ENCODE data around the gene PDXP. TPM values are rescaled to one million over a fixed set of nuclear protein-coding genes. Genes with fewer than 3 reads are reported as not detected.

Gene PDXP
- total and polyA plus RNA-seq, 3 donors from 2014 or later: 51.9 to 117 (median 95.7) TPM

GRCh38 chr22:37696657-37697537, 38.4 kb downstream of the PDXP start, which contains the start of gene TRIOBP:
TRIOBP (plus strand) TSS chr22:37697048; CDS start chr22:37701366, 4,318 bp downstream.
- 15 to 28% methylated on average over 16 to 39 of the region's 39 CpGs for WGBS, 2 donors
- intact Hi-C loops (cut with DNase I; ENCODE audit: low total_unique reads): no loop called here
- no peak within 1 kb of the TSS for H3K4me3 ChIP-seq

GRCh38 chr22:37697538-37697835, 39.0 kb downstream of the PDXP start:
- 75% methylated on average over 3 of the region's 3 CpGs; no CpG with 5 or more reads in 1 of the 2 donors for WGBS, 2 donors
- H3K4me3 ChIP-seq: no peak overlapping the region
- no peaks in the 10 kb centered on the region for H3K27me3 ChIP-seq
- TF ChIP-seq POLR2A (IDR thresholded peaks at IDR 0.05) (no peak), CTCF (IDR thresholded peaks at IDR 0.05) (no peak)
- no peak for DNase-seq
- intact Hi-C loops (cut with DNase I; ENCODE audit: low total_unique reads): no loop called here
- no peaks in the 10 kb centered on the region for H3K9me3 ChIP-seq
- no peak overlapping the region for H3K27ac ChIP-seq
- H3K36me3 ChIP-seq (ENCODE audit: low read depth, missing control alignments): no peaks in the 10 kb centered on the region
- H3K4me1 ChIP-seq: peaks cover 7% of the 10 kb centered on the region

More at GRCh38 chr22:37696657-37697537, 38.4 kb downstream of the PDXP start, which contains the start of gene TRIOBP:
- H3K4me1 ChIP-seq: peaks cover 7% of the 10 kb centered on the region
- no peaks in the 10 kb centered on the region for H3K27me3 ChIP-seq
- no peak within 1 kb of the TSS for H3K27ac ChIP-seq
- DNase-seq: peak; percentile 96
- no peaks in the 10 kb centered on the region for H3K36me3 ChIP-seq (ENCODE audit: low read depth, missing control alignments)
- no peaks in the 10 kb centered on the region for H3K9me3 ChIP-seq
- TF ChIP-seq CTCF (IDR thresholded peaks at IDR 0.05): peak in 1 of 3 experiments; percentile 26
- no peak for TF ChIP-seq POLR2A (IDR thresholded peaks at IDR 0.05)

GRCh38 chr22:37701141-37701786, 42.7 kb downstream of the PDXP start:
- WGBS, 2 donors: 57 to 78% methylated on average over 7 to 8 of the region's 8 CpGs
- TF ChIP-seq CTCF (IDR thresholded peaks at IDR 0.05) (no peak), POLR2A (IDR thresholded peaks at IDR 0.05) (no peak)
- Histone ChIP-seq H3K27ac (no peak overlapping the region), H3K4me1 (peaks cover 5% of the 10 kb centered on the region), H3K27me3 (no peaks in the 10 kb centered on the region), H3K4me3 (no peak overlapping the region), H3K9me3 (no peaks in the 10 kb centered on the region), H3K36me3 (ENCODE audit: low read depth, missing control alignments) (no peaks in the 10 kb centered on the region)
- DNase-seq: no peak
- intact Hi-C loops (cut with DNase I; ENCODE audit: low total_unique reads): no loop called here

GRCh38 chr22:37703906-37704305, 45.4 kb downstream of the PDXP start:
- no peaks in the 10 kb centered on the region for H3K9me3 ChIP-seq
- no peaks in the 10 kb centered on the region for H3K36me3 ChIP-seq (ENCODE audit: low read depth, missing control alignments)
- no peaks in the 10 kb centered on the region for H3K27me3 ChIP-seq
- WGBS, 2 donors: 79 to 83% methylated on average over 7 of the region's 7 CpGs
- intact Hi-C loops (cut with DNase I; ENCODE audit: low total_unique reads): no loop called here
- H3K4me3 ChIP-seq: no peak overlapping the region
- no peak overlapping the region for H3K27ac ChIP-seq
- no peaks in the 10 kb centered on the region for H3K4me1 ChIP-seq
- no peak for DNase-seq
- TF ChIP-seq POLR2A (IDR thresholded peaks at IDR 0.05) (no peak), CTCF (IDR thresholded peaks at IDR 0.05) (no peak)
